ENCODE data around the gene ZDHHC12. TPM values are rescaled to one million over a fixed set of nuclear protein-coding genes. Genes with fewer than 3 reads are reported as not detected.

The ZDHHC12 gene
- total and polyA plus RNA-seq, 2 of the 13 experiments (the other 11 are each of a cell fraction or from before 2014, with no cell fraction given) = 25.4 to 28.0 TPM

DNA sequence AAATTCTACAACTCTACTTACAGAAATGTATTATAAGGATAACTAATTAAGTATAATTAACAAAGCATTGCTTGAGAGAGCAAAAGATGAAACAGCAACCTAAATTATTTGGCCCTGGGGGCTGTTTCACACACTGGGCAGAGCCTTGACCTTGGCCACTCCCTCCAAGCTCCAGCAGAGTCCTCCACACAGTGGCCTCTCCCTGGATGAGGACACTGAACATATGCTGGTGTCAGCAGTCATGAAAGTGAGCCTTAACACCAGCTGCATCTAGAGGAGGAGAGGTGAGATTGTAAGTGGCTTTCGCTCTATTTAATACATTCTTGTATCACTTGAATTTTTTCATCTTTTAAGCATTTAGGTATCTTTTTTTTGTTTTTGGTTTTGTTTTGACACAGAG lies 23.3 kb upstream of the ZDHHC12 start:
- in situ Hi-C loops (cut with HindIII; ENCODE audit: extremely low pct_ligation_motif_present, low pct_unique_long_range_greater_than_20kb) (no loop called here), intact Hi-C loops (cut with micrococcal nuclease; ENCODE audit: unreplicated experiment) (no loop called here)
- BruUV-seq (replicated peaks) = no TSS peak
- CTCF ChIA-PET (ENCODE audit: low intra/inter-chr PET ratio, low total read pairs) = no interaction called here
- Histone ChIP-seq H3K9me3 (ENCODE audit: low read length) (no peaks in the 10 kb centered on the region), H3K27ac (ENCODE audit: extremely low read length, insufficient read depth, low read length) (no peak overlapping the region), H3K36me3 (replicated peaks in 1 of 2; ENCODE audit: control insufficient read depth in 1 of 2, insufficient read depth in 2 of 2, low read length in 2 of 2) (peaks cover 5 to 8% of the 10 kb centered on the region in 2 experiments; a peak in 2 of 5 replicates), H3K4me1 (ENCODE audit: insufficient read depth, low read length) (no peaks in the 10 kb centered on the region), H3K79me2 (ENCODE audit: insufficient read depth, low read length) (no peaks in the 10 kb centered on the region), H2AFZ (ENCODE audit: low read length) (no peak overlapping the region), H3K27me3 (ENCODE audit: control insufficient read depth in 1 of 2, insufficient read depth in 2 of 2, low read length in 2 of 2) (no peaks in the 10 kb centered on the region), H4K20me1 (ENCODE audit: insufficient read depth, low read length) (no peaks in the 10 kb centered on the region), H3K4me2 (ENCODE audit: low read depth, low read length) (no peak overlapping the region), H3K4me3 (replicated peaks in 1 of 3; ENCODE audit: insufficient read depth in 1 of 3, low read depth in 2 of 3, low read length in 3 of 3) (no peak overlapping the region), H3K9ac (ENCODE audit: insufficient read depth, low read depth, low read length) (no peak overlapping the region)
- no peak for FAIRE-seq
- DNase-seq (ENCODE audit: low spot score) = no peak
- WGBS (ENCODE audit: low lambda C conversion rate) = 93% methylated on average over 1 of the region's 1 CpG
- POLR2A ChIA-PET = no interaction called here
- ATAC-seq = no peak
- TF ChIP-seq, protein P1, sequence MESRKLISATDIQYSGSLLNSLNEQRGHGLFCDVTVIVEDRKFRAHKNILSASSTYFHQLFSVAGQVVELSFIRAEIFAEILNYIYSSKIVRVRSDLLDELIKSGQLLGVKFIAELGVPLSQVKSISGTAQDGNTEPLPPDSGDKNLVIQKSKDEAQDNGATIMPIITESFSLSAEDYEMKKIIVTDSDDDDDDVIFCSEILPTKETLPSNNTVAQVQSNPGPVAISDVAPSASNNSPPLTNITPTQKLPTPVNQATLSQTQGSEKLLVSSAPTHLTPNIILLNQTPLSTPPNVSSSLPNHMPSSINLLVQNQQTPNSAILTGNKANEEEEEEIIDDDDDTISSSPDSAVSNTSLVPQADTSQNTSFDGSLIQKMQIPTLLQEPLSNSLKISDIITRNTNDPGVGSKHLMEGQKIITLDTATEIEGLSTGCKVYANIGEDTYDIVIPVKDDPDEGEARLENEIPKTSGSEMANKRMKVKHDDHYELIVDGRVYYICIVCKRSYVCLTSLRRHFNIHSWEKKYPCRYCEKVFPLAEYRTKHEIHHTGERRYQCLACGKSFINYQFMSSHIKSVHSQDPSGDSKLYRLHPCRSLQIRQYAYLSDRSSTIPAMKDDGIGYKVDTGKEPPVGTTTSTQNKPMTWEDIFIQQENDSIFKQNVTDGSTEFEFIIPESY (CRISPR knock-in tag; IDR thresholded peaks at IDR 0.05) = no peak
- no peak for TF ChIP-seq ZNF34 (CRISPR knock-in tag; IDR thresholded peaks at IDR 0.05; ENCODE audit: borderline replicate concordance)
- TF ChIP-seq, protein P2, sequence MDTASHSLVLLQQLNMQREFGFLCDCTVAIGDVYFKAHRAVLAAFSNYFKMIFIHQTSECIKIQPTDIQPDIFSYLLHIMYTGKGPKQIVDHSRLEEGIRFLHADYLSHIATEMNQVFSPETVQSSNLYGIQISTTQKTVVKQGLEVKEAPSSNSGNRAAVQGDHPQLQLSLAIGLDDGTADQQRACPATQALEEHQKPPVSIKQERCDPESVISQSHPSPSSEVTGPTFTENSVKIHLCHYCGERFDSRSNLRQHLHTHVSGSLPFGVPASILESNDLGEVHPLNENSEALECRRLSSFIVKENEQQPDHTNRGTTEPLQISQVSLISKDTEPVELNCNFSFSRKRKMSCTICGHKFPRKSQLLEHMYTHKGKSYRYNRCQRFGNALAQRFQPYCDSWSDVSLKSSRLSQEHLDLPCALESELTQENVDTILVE (CRISPR knock-in tag; IDR thresholded peaks at IDR 0.05) = no peak
- TF ChIP-seq SMAD9 (CRISPR knock-in tag; IDR thresholded peaks at IDR 0.05) = no peak
- TF ChIP-seq TBP (CRISPR knock-in tag; IDR thresholded peaks at IDR 0.05) = no peak
- TF ChIP-seq ZSCAN20 (CRISPR knock-in tag; IDR thresholded peaks at IDR 0.05; ENCODE audit: borderline replicate concordance) = no peak
- no peak for TF ChIP-seq IKZF4 (CRISPR knock-in tag; IDR thresholded peaks at IDR 0.05; ENCODE audit: borderline replicate concordance, low read depth, not compliant biosample characterization)
- TF ChIP-seq AGO1 (IDR thresholded peaks at IDR 0.05; ENCODE audit: low read depth, low read length, poor library complexity, severe bottlenecking) = no peak
- TF ChIP-seq MIER3 (CRISPR knock-in tag; IDR thresholded peaks at IDR 0.05; ENCODE audit: borderline replicate concordance) = no peak
- TF ChIP-seq, protein P3, sequence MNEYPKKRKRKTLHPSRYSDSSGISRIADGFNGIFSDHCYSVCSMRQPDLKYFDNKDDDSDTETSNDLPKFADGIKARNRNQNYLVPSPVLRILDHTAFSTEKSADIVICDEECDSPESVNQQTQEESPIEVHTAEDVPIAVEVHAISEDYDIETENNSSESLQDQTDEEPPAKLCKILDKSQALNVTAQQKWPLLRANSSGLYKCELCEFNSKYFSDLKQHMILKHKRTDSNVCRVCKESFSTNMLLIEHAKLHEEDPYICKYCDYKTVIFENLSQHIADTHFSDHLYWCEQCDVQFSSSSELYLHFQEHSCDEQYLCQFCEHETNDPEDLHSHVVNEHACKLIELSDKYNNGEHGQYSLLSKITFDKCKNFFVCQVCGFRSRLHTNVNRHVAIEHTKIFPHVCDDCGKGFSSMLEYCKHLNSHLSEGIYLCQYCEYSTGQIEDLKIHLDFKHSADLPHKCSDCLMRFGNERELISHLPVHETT (CRISPR knock-in tag; conservative IDR thresholded peaks at IDR 0.05) = no peak
- no peak for TF ChIP-seq CBX5 (CRISPR knock-in tag; IDR thresholded peaks at IDR 0.05; ENCODE audit: borderline replicate concordance)
- no peak for TF ChIP-seq WIZ (CRISPR knock-in tag; IDR thresholded peaks at IDR 0.05)
- TF ChIP-seq ZFX (CRISPR knock-in tag; IDR thresholded peaks at IDR 0.05; ENCODE audit: low read depth) = no peak
- no peak for TF ChIP-seq TCF7 (IDR thresholded peaks at IDR 0.05; ENCODE audit: low read depth)
- no peak for TF ChIP-seq ZNF878 (CRISPR knock-in tag; IDR thresholded peaks at IDR 0.05)
- TF ChIP-seq, protein P4, sequence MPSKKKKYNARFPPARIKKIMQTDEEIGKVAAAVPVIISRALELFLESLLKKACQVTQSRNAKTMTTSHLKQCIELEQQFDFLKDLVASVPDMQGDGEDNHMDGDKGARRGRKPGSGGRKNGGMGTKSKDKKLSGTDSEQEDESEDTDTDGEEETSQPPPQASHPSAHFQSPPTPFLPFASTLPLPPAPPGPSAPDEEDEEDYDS (CRISPR knock-in tag; IDR thresholded peaks at IDR 0.05) = no peak
- TF ChIP-seq SMAD1 (CRISPR knock-in tag; IDR thresholded peaks at IDR 0.05; ENCODE audit: borderline replicate concordance, low read depth) = no peak

Data from HepG2 (cell line).